SU-DHL-6 (cell line): ENCODE measurements around the gene ANO7.

ENCODE experiments used
- CTCF ChIP-seq: fragments of 200-600 bp; sonication (generic); IDR thresholded peaks from one replicate; pipeline ENCODE4 v1.5.1; 2017; ENCODE audit warnings: antibody characterized with exemption, mild to moderate bottlenecking, low read length, moderate library complexity; ENCODE audit not compliant: insufficient read depth, poor library complexity, severe bottlenecking
- EZH2phosphoT487 ChIP-seq: fragments of 200-600 bp; sonication (generic), shearing (Covaris generic); conservative IDR thresholded peaks from 2 replicates; pipeline ENCODE4 v1.6.1; 2018; ENCODE audit warnings: mild to moderate bottlenecking, antibody characterized with exemption, low read length, moderate library complexity, mixed read lengths

GRCh38 chr2:241271706-241272302 is 83.3 kb downstream of the ANO7 start:
- TF ChIP-seq CTCF, result no peak
- TF ChIP-seq EZH2phosphoT487, result no peak
